Measurements from ENCODE around the gene POC1B. TPM values are rescaled to one million over a fixed set of nuclear protein-coding genes. Genes with fewer than 3 reads are reported as not detected.
A peak's percentile ranks its signal among the peaks of the same experiment; 100 is the strongest.

Gene POC1B
- total RNA-seq, 1 donor from 2014 or later, result 15.8 TPM

DNA sequence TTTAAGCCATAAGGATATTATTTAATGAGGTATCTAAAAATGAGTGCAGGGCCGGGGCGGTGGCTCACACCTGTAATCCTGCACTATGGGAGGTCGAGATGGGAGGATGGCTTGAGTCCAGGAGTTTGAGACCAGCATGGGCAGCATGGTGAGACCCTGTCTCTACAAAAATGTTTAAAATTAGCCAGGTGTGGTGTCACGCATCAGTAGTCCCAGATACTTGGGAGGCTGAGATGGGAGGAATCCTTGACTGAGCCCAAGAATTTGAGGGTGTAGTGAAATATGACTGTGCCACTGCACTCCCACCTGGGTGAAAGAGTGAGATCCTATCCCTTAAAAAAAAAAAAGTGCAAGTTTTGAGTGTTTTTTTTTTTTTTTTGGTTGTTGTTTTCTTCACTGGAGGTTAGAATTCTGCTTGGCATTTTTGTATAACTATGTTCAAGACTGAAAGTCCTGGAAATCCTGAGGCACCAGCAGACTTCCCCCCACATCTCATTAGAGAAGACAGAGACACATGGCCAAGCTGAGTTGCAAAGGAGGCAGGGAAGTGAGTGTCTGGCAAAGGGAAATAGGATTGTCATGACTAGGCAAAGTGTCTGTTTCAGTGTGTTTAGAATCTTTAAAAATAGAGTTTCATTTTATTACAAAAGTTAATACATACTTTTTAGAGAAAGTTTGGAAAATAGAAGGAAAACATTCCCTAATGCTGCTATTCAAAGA is 120.1 kb downstream of the POC1B start:
- H3K9me3 ChIP-seq, result no peaks in the 10 kb centered on the region
- H3K27ac ChIP-seq, result no peak overlapping the region
- TF ChIP-seq, protein P1, sequence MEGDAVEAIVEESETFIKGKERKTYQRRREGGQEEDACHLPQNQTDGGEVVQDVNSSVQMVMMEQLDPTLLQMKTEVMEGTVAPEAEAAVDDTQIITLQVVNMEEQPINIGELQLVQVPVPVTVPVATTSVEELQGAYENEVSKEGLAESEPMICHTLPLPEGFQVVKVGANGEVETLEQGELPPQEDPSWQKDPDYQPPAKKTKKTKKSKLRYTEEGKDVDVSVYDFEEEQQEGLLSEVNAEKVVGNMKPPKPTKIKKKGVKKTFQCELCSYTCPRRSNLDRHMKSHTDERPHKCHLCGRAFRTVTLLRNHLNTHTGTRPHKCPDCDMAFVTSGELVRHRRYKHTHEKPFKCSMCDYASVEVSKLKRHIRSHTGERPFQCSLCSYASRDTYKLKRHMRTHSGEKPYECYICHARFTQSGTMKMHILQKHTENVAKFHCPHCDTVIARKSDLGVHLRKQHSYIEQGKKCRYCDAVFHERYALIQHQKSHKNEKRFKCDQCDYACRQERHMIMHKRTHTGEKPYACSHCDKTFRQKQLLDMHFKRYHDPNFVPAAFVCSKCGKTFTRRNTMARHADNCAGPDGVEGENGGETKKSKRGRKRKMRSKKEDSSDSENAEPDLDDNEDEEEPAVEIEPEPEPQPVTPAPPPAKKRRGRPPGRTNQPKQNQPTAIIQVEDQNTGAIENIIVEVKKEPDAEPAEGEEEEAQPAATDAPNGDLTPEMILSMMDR (IDR thresholded peaks at IDR 0.05), result no peak
- ATAC-seq (peak; percentile 32), DNase-seq (no peak)
- intact Hi-C loops (cut with DNase I), result no loop called here
- no peaks in the 10 kb centered on the region for H3K27me3 ChIP-seq
- no peaks in the 10 kb centered on the region for H3K4me1 ChIP-seq
- H3K36me3 ChIP-seq, result no peaks in the 10 kb centered on the region
- H3K4me3 ChIP-seq, result no peak overlapping the region

DNA sequence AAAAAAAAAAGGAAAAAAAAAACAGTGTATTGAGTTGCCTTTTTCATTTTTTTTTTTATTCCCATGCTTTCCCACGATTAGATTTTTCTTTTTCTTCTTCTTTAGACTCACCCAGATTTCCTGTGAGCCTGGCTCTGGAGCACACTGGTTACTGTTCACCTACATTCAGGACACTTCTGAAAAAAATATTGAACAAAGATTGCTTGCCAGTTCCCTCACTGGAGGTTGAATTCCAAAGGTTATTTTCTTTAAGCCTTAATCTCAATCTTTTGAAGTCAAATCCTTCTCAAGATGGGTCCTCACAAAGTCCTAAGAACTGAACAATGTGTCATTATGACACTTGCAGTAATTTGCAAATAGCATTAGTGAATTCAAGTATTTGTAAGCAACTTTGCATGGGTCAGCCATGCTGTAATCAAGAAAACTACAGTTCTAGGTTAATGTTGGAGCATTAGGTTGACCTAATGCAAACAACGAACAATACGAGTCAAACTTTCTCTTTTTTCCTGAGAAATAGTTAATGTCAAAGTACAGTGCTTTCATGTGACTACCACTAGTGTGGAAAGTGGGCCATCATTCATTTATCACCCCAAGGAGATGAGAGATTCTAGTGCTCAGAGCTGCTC is 124.3 kb downstream of the POC1B start:
- H3K27me3 ChIP-seq, result no peaks in the 10 kb centered on the region
- intact Hi-C loops (cut with DNase I), result no loop called here
- H3K36me3 ChIP-seq, result no peaks in the 10 kb centered on the region
- TF ChIP-seq, protein P1 (IDR thresholded peaks at IDR 0.05), result no peak
- ATAC-seq (no peak), DNase-seq (no peak)
- H3K4me1 ChIP-seq, result no peaks in the 10 kb centered on the region
- H3K27ac ChIP-seq, result no peak overlapping the region
- no peak overlapping the region for H3K4me3 ChIP-seq
- no peaks in the 10 kb centered on the region for H3K9me3 ChIP-seq

DNA sequence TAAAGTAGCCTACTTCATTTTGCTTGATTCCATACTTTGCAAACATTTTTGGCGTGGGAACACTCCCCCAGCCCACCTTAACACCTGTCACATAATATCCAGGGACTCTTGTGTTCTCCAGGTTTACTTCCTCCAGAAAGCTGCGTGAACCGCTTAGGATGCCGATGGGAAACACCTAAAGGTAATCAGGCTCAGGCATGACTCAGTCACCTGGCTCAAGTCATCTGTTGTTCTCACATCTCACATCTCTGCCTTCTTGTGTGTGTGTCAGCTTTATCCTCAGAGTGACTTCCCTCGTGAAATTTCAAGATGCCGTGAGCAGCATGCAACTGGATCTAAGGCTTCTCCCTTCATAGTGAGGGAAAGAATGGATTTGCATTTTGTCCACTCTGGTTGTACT is 125.4 kb downstream of the POC1B start:
- H3K27ac ChIP-seq, result no peak overlapping the region
- H3K27me3 ChIP-seq, result no peaks in the 10 kb centered on the region
- no peaks in the 10 kb centered on the region for H3K36me3 ChIP-seq
- H3K9me3 ChIP-seq, result no peaks in the 10 kb centered on the region
- ATAC-seq, result no peak
- TF ChIP-seq, protein P1 (IDR thresholded peaks at IDR 0.05), result no peak
- H3K4me3 ChIP-seq, result no peak overlapping the region
- no peaks in the 10 kb centered on the region for H3K4me1 ChIP-seq
- no peak for DNase-seq
- intact Hi-C loops (cut with DNase I), result no loop called here

DNA sequence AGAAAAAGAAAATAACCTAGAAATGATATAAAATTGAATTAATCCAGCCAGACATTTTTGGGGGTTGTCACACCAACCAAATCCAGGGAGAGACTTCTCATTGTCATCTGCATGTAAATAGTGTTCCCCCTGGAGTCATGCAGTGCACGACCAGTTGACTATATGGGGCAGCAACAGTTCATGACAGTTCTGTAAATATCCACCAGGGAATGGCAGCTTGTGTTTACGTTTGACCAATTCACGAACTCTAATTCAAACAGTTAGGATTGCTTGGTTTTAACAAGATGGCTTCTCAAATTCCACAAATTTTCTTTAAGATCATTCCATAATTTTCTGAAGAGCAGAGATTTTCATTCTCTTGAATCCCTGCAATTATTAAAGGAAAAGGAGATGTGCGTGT is 130.1 kb downstream of the POC1B start:
- DNase-seq (no peak), ATAC-seq (no peak)
- no peak overlapping the region for H3K4me3 ChIP-seq
- H3K27me3 ChIP-seq, result no peaks in the 10 kb centered on the region
- H3K27ac ChIP-seq, result no peak overlapping the region
- TF ChIP-seq, protein P1 (IDR thresholded peaks at IDR 0.05), result no peak
- no peaks in the 10 kb centered on the region for H3K36me3 ChIP-seq
- intact Hi-C loops (cut with DNase I), result no loop called here
- peaks cover 17% of the 10 kb centered on the region for H3K4me1 ChIP-seq
- H3K9me3 ChIP-seq, result no peaks in the 10 kb centered on the region

DNA sequence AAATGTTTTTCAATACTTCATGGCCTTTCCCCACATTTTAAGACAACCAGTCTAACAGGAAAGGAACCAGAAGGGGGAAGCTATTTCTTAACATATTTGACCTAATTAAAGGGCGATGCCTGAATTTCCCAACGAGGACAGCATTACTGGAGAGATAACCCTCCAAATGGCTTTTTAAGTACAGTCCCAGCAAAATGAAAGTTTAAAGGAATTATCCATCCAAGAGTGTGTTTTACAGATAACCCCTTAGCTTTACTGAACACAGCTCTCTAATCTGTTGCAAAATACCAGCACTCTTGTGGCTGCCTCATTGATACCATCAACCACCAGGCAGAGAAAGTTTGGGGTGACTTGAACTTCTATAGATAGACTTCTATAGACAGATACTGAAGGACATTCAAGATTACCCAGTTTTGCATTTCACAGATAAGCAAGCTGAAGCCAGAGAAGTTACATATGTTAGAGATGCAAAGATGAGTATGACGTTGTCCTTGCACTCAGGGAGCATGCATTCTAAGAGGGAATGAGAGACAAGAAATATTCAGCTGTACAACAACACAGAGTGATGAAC is 132.2 kb downstream of the POC1B start:
- H3K36me3 ChIP-seq, result no peaks in the 10 kb centered on the region
- DNase-seq, result no peak
- no peaks in the 10 kb centered on the region for H3K27me3 ChIP-seq
- H3K4me1 ChIP-seq, result peaks cover 36% of the 10 kb centered on the region
- no peak overlapping the region for H3K27ac ChIP-seq
- H3K9me3 ChIP-seq, result no peaks in the 10 kb centered on the region
- intact Hi-C loops (cut with DNase I), result no loop called here
- TF ChIP-seq, protein P1 (IDR thresholded peaks at IDR 0.05), result no peak
- peak; percentile 55 for ATAC-seq
- H3K4me3 ChIP-seq, result no peak overlapping the region

Data from upper lobe of right lung (tissue), 1 donor.